Osteocyte (in vitro differentiated cells): ENCODE results near the gene PRX. TPM values are rescaled to one million over a fixed set of nuclear protein-coding genes. Genes with fewer than 3 reads are reported as not detected.
A peak's percentile ranks its signal among the peaks of the same experiment; 100 is the strongest.

Experiments
- DNase-seq: peaks from one replicate; pipeline ENCODE4 v3.0.0; 2021; ENCODE audit warnings: mixed read lengths; ENCODE audit not compliant: unreplicated experiment; ENCODE audit errors: extremely low spot score
- H3K27ac Mint-ChIP-seq: one replicate; pipeline ENCODE4 v1.8.0; 2021; ENCODE audit warnings: mild to moderate bottlenecking, mixed read lengths; ENCODE audit not compliant: unreplicated experiment
- H3K27me3 Mint-ChIP-seq: one replicate; pipeline ENCODE4 v1.8.0; 2021; ENCODE audit warnings: mixed read lengths; ENCODE audit not compliant: unreplicated experiment
- H3K36me3 Mint-ChIP-seq: one replicate; pipeline ENCODE4 v1.8.0; 2021; ENCODE audit warnings: mixed read lengths; ENCODE audit not compliant: unreplicated experiment
- H3K4me1 Mint-ChIP-seq: one replicate; pipeline ENCODE4 v1.8.0; 2021; ENCODE audit warnings: mixed read lengths; ENCODE audit not compliant: unreplicated experiment
- H3K4me3 Mint-ChIP-seq: one replicate; pipeline ENCODE4 v1.8.0; 2021; ENCODE audit warnings: mild to moderate bottlenecking, moderate library complexity, mixed read lengths; ENCODE audit not compliant: unreplicated experiment
- H3K9me3 Mint-ChIP-seq: one replicate; pipeline ENCODE4 v1.8.0; 2021; ENCODE audit warnings: mixed read lengths; ENCODE audit not compliant: unreplicated experiment
- CTCF ChIP-seq: fragments of 200-600 bp; sonication (generic); IDR thresholded peaks from 2 replicates; pipeline ENCODE4 v1.5.0; 2021; ENCODE audit warnings: antibody characterized with exemption, mild to moderate bottlenecking, moderate library complexity
- total RNA-seq: library from RNA; stranded (reverse); gene quantifications from 2 replicates; pipeline ENCODE4 v1.2.1, GENCODE V29; 2021

The PRX gene
- total RNA-seq, 1 donor from 2014 or later: 5.0 TPM

- TF ChIP-seq CTCF: peak; percentile 90
- H3K4me1 Mint-ChIP-seq: peaks cover 27% of the 10 kb centered on the region
- H3K27ac Mint-ChIP-seq: peak within 1 kb of the TSS; percentile 96
- peak; percentile 100 for DNase-seq
- H3K36me3 Mint-ChIP-seq: peaks cover 3% of the 10 kb centered on the region
- H3K9me3 Mint-ChIP-seq: no peaks in the 10 kb centered on the region
- peak within 1 kb of the TSS; percentile 98 for H3K4me3 Mint-ChIP-seq
- H3K27me3 Mint-ChIP-seq: no peaks in the 10 kb centered on the region
These were observed 12.5 kb upstream of the PRX start, which contains the start of gene SERTAD1 for GRCh38 chr19:40425450-40426287. TSS of gene SERTAD1 (minus strand) at chr19:40425992. CDS start at chr19:40423546, 2,446 bp downstream.

GRCh38 chr19:40424637-40425449, 11.7 kb upstream of the PRX start:
- Mint-ChIP-seq H3K36me3 (peaks cover 3% of the 10 kb centered on the region), H3K4me1 (peaks cover 29% of the 10 kb centered on the region), H3K27ac (peak overlapping the region; percentile 96), H3K4me3 (peak overlapping the region; percentile 98), H3K9me3 (no peaks in the 10 kb centered on the region), H3K27me3 (no peaks in the 10 kb centered on the region)
- TF ChIP-seq CTCF: no peak
- DNase-seq: no peak

- TF ChIP-seq CTCF: no peak
- Mint-ChIP-seq H3K9me3 (no peaks in the 10 kb centered on the region), H3K36me3 (peaks cover 3% of the 10 kb centered on the region), H3K27ac (peak overlapping the region; percentile 79), H3K4me1 (peaks cover 32% of the 10 kb centered on the region), H3K27me3 (no peaks in the 10 kb centered on the region), H3K4me3 (peak overlapping the region; percentile 50)
- DNase-seq: no peak
These were observed 10.8 kb upstream of the PRX start for GRCh38 chr19:40423938-40424337.

GRCh38 chr19:40422748-40423566, 9.8 kb upstream of the PRX start:
- Mint-ChIP-seq H3K9me3 (no peaks in the 10 kb centered on the region), H3K27me3 (no peaks in the 10 kb centered on the region), H3K36me3 (peaks cover 3% of the 10 kb centered on the region), H3K4me1 (peaks cover 32% of the 10 kb centered on the region), H3K4me3 (no peak overlapping the region), H3K27ac (peak overlapping the region; percentile 92)
- no peak for TF ChIP-seq CTCF
- no peak for DNase-seq
